PC-9 (cell line): ENCODE results near the gene RGS6. TPM values are rescaled to one million over a fixed set of nuclear protein-coding genes. Genes with fewer than 3 reads are reported as not detected.

Source experiments
- BruUV-seq: library from RNA; stranded (reverse); fragments of 400-500 nt; replicated peaks from 2 replicates; lab custom pipeline; 2021; lab: Mats Ljungman, UMichigan
- CTCF ChIA-PET: fragments of 300-600 bp; sonication (Branson Sonifier 250); formaldehyde crosslinking; loops from one replicate; lab custom pipeline; 2022; ENCODE audit warnings: antibody characterized with exemption; lab: Charles Lee
- POLR2A ChIA-PET: fragments of 300-600 bp; sonication (Branson Sonifier 250); formaldehyde crosslinking; loops from one replicate; lab custom pipeline; 2022; ENCODE audit warnings: antibody characterized with exemption; ENCODE audit not compliant: unreplicated experiment; lab: Charles Lee
- DNase-seq, 2 experiments: peaks; one replicate each; pipeline versions ENCODE4 v3.0.0 to v3.0.0-alpha.2; 2015 to 2022; ENCODE audit warnings: mixed read lengths in 1 of 2
- H2AFZ ChIP-seq: fragments of 200-600 bp; sonication (generic); 2 replicates; pipeline ENCODE4 v1.8.1; 2017; ENCODE audit warnings: antibody characterized with exemption
- H3F3A ChIP-seq: fragments of 200-600 bp; sonication (generic); 2 replicates; pipeline ENCODE4 v1.8.1; 2017; ENCODE audit warnings: antibody characterized with exemption, mild to moderate bottlenecking, low read depth; ENCODE audit not compliant: insufficient read depth
- H3K27ac ChIP-seq: fragments of 200-600 bp; sonication (generic); 2 replicates; pipeline ENCODE4 v1.6.1; 2016; ENCODE audit warnings: mixed run types
- H3K27me3 ChIP-seq: fragments of 200-600 bp; sonication (generic); 2 replicates; pipeline ENCODE4 v1.6.1; 2016; ENCODE audit warnings: low read depth, mixed run types; ENCODE audit not compliant: insufficient read depth
- H3K36me3 ChIP-seq: fragments of 200-600 bp; sonication (generic); 2 replicates; pipeline ENCODE4 v1.6.1; 2016; ENCODE audit warnings: low read depth, mixed run types
- H3K4me1 ChIP-seq: fragments of 200-600 bp; sonication (generic); replicated peaks from 2 replicates; pipeline ENCODE4 v1.6.1; 2016; ENCODE audit warnings: mixed run types; ENCODE audit not compliant: insufficient read depth
- H3K4me2 ChIP-seq: fragments of 200-600 bp; sonication (generic); 2 replicates; pipeline ENCODE4 v1.6.1; 2017; ENCODE audit warnings: mixed run types
- H3K4me3 ChIP-seq: fragments of 200-600 bp; sonication (generic); 2 replicates; pipeline ENCODE4 v1.6.1; 2016; ENCODE audit warnings: mixed run types
- H3K79me2 ChIP-seq: fragments of 200-600 bp; sonication (generic); 2 replicates; pipeline ENCODE4 v1.6.1; 2017; ENCODE audit warnings: low read depth, mixed run types
- H3K9me2 ChIP-seq: fragments of 200-600 bp; sonication (generic); 2 replicates; pipeline ENCODE4 v1.8.1; 2017; ENCODE audit warnings: mild to moderate bottlenecking; ENCODE audit not compliant: insufficient read depth
- H3K9me3 ChIP-seq: fragments of 200-600 bp; sonication (generic); 2 replicates; pipeline ENCODE4 v1.8.1; 2016; ENCODE audit warnings: low read depth; ENCODE audit not compliant: insufficient read depth
- H4K20me1 ChIP-seq: fragments of 200-600 bp; sonication (generic); 2 replicates; pipeline ENCODE4 v1.8.1; 2017; ENCODE audit not compliant: insufficient read depth
- CTCF ChIP-seq: fragments of 200-600 bp; sonication (generic); conservative IDR thresholded peaks from 2 replicates; pipeline ENCODE4 v1.6.1; 2017; ENCODE audit warnings: mixed run types, antibody characterized with exemption, mild to moderate bottlenecking, moderate library complexity
- EZH2 ChIP-seq: fragments of 200-600 bp; sonication (generic); IDR thresholded peaks from 2 replicates; pipeline ENCODE4 v1.8.0; 2017; ENCODE audit warnings: antibody characterized with exemption, low read depth
- intact Hi-C: fragments of 100-400 bp; cut with micrococcal nuclease; formaldehyde crosslinking; loops from one replicate; pipeline ENCODE4 v1.10.0; 2022; ENCODE audit not compliant: unreplicated experiment
- total RNA-seq: library from RNA; stranded (reverse); gene quantifications from 2 replicates; pipeline ENCODE4 v1.2.3, GENCODE V29; 2021

Gene RGS6
- total RNA-seq, 1 experiment from 2014 or later, result not detected

GRCh38 chr14:72408020-72408419, 475.8 kb downstream of the RGS6 start:
- Histone ChIP-seq H3K27ac (no peak overlapping the region), H3K9me2 (no peaks in the 10 kb centered on the region), H3F3A (no peaks in the 10 kb centered on the region), H3K4me2 (no peak overlapping the region), H2AFZ (no peak overlapping the region), H3K9me3 (no peaks in the 10 kb centered on the region), H3K79me2 (no peaks in the 10 kb centered on the region), H3K27me3 (peaks cover 16% of the 10 kb centered on the region; the same call in 1 of the 2 replicates), H3K36me3 (no peaks in the 10 kb centered on the region), H4K20me1 (no peaks in the 10 kb centered on the region), H3K4me1 (no peaks in the 10 kb centered on the region), H3K4me3 (no peak overlapping the region)
- intact Hi-C loops, result no loop called here
- CTCF ChIA-PET, result no interaction called here
- no peak for TF ChIP-seq CTCF
- TF ChIP-seq EZH2, result no peak
- no peak for DNase-seq
- no TSS peak for BruUV-seq
- POLR2A ChIA-PET, result no interaction called here

GRCh38 chr14:72409047-72409446, 476.8 kb downstream of the RGS6 start:
- Histone ChIP-seq H3K9me3 (no peaks in the 10 kb centered on the region), H3K9me2 (no peaks in the 10 kb centered on the region), H3K79me2 (no peaks in the 10 kb centered on the region), H3K27me3 (peaks cover 16% of the 10 kb centered on the region; the same call in 1 of the 2 replicates), H3F3A (no peaks in the 10 kb centered on the region), H3K27ac (no peak overlapping the region), H3K4me3 (no peak overlapping the region), H3K4me2 (no peak overlapping the region), H4K20me1 (no peaks in the 10 kb centered on the region), H3K36me3 (no peaks in the 10 kb centered on the region), H3K4me1 (no peaks in the 10 kb centered on the region), H2AFZ (no peak overlapping the region)
- CTCF ChIA-PET, result no interaction called here
- no peak for DNase-seq
- intact Hi-C loops, result no loop called here
- no TSS peak for BruUV-seq
- TF ChIP-seq CTCF (no peak), EZH2 (no peak)
- POLR2A ChIA-PET, result no interaction called here

GRCh38 chr14:72416081-72416849, 484.0 kb downstream of the RGS6 start:
- peaks cover 43% of the 10 kb centered on the region for H3K27me3 ChIP-seq
- H3K4me2 ChIP-seq, result no peak overlapping the region
- CTCF ChIA-PET, result no interaction called here
- DNase-seq, result no peak
- H3F3A ChIP-seq, result no peaks in the 10 kb centered on the region
- no peak overlapping the region for H3K27ac ChIP-seq
- no peaks in the 10 kb centered on the region for H3K4me1 ChIP-seq
- intact Hi-C loops, result no loop called here
- H3K36me3 ChIP-seq, result no peaks in the 10 kb centered on the region
- POLR2A ChIA-PET, result no interaction called here
- H4K20me1 ChIP-seq, result no peaks in the 10 kb centered on the region
- BruUV-seq, result no TSS peak
- TF ChIP-seq CTCF (no peak), EZH2 (no peak)
- no peaks in the 10 kb centered on the region for H3K9me2 ChIP-seq
- H3K4me3 ChIP-seq, result no peak overlapping the region
- H3K9me3 ChIP-seq, result no peaks in the 10 kb centered on the region
- H2AFZ ChIP-seq, result no peak overlapping the region
- no peaks in the 10 kb centered on the region for H3K79me2 ChIP-seq
